Heart left ventricle (tissue), 13 donors: ENCODE data around the gene WDR6.

ENCODE experiments used
- CTCF ChIP-seq, 12 donors: fragments of 200-600 bp; sonication (generic) in 4 of 12; IDR thresholded peaks; one replicate each; pipeline versions ENCODE4 v1.5.0 to v1.8.0; 2018 to 2022; ENCODE audit warnings: antibody characterized with exemption in 12 of 12, mild to moderate bottlenecking in 5 of 12
- POLR2A ChIP-seq, 2 donors: fragments of 450-650 bp; IDR thresholded peaks; one replicate each; pipeline ENCODE4 v1.6.1; 2017; ENCODE audit warnings: antibody characterized with exemption in 2 of 2, mild to moderate bottlenecking in 2 of 2, moderate library complexity in 2 of 2
- donor health status: ischemic (EF 13 %, LVEDD 7.1; RV severe dilation, severe dysfunction).
- donor health status: DM: no; HTN: yes; CAD: no.
- donor health status: DM: no; HTN: no; CAD: no.
- donor health status: ischemic (EF 25% LVEDD 6.9; RV normal size, moderate dysfunction).
- donor health status: ischemic (EF 25% LVEDD 5.7; RV mildly dilated, moderate dysfunction).
- donor health status: ischemic (EF 35%, LVEDD 5.7; RV mildly dilated, moderate dysfunction).
- donor health status: nonischemic (EF 11% LVEDD 7.7; RV severe dilation, severe dysfunction).
- donor health status: DM: yes; HTN: yes; CAD: no.
- donor health status: PGD.
- donor health status: ischemic (EF 29% LVEDD 5.4; RV normal size, mild dysfunction).
- donor health status: nonischemic (EF 23%, LVEDD 6.1; RV moderate dilation, normal function).

GRCh38 chr3:49015072-49015471 is 7.9 kb downstream of the WDR6 start:
- no peak for TF ChIP-seq CTCF (IDR thresholded peaks at IDR 0.05)
- no peak for TF ChIP-seq POLR2A (IDR thresholded peaks at IDR 0.05)
